K562 (cell line): ENCODE results near the gene ALG8. TPM values are rescaled to one million over a fixed set of nuclear protein-coding genes. Genes with fewer than 3 reads are reported as not detected.
A peak's percentile ranks its signal among the peaks of the same experiment; 100 is the strongest.

Source experiments
- ARID1B ChIP-seq: fragments of 450-650 bp; IDR thresholded peaks from 2 replicates; pipeline ENCODE4 v1.6.1; 2016; ENCODE audit warnings: antibody characterized with exemption, mild to moderate bottlenecking, inconsistent platforms
- EP300 ChIP-seq: IDR thresholded peaks from 2 replicates; pipeline ENCODE4 v1.6.1; 2012; ENCODE audit warnings: low read length, improper control_type of control experiment
- ETV5 ChIP-seq: sonication (generic); formaldehyde crosslinking; IDR thresholded peaks from 2 replicates; pipeline ENCODE4 v1.4.0; 2020; ENCODE audit warnings: low read depth, mild to moderate bottlenecking, missing genetic modification reagents
- EZH2 ChIP-seq: IDR thresholded peaks from 2 replicates; pipeline ENCODE4 v1.6.1; 2012; ENCODE audit warnings: low read depth, mild to moderate bottlenecking, inconsistent platforms, low read length, borderline replicate concordance
- FOXJ2 ChIP-seq: fragments of 200-800 bp; sonication (Bioruptor generic); IDR thresholded peaks from 2 replicates; pipeline ENCODE4 v1.6.1; 2016; ENCODE audit warnings: missing genetic modification characterization, missing compliant biosample characterization
- GATAD2B ChIP-seq: fragments of 450-650 bp; IDR thresholded peaks from 2 replicates; pipeline ENCODE4 v1.6.1; 2017; ENCODE audit warnings: mild to moderate bottlenecking, borderline replicate concordance
- KHSRP ChIP-seq: fragments of 450-650 bp; IDR thresholded peaks from 2 replicates; pipeline ENCODE4 v1.6.1; 2017
- MYC ChIP-seq, 2 experiments: fragments of 250-450 bp in 1 of 2; sonication (Bioruptor Pico) in 1 of 2; IDR thresholded peaks; 2 replicates each; pipeline versions ENCODE4 v1.5.1 to v1.6.1; 2012 to 2021; ENCODE audit warnings: low read depth in 2 of 2, borderline replicate concordance in 1 of 2, improper control_type of control experiment in 1 of 2, low read length in 1 of 2, mild to moderate bottlenecking in 1 of 2, moderate library complexity in 1 of 2
- NR4A1 ChIP-seq, 2 experiments: fragments of 250-450 bp in 1 of 2; fragments of 450-650 bp in 1 of 2; sonication (Bioruptor Pico) in 1 of 2; IDR thresholded peaks; 2 replicates each; pipeline versions ENCODE4 v1.4.0 to v1.6.1; 2016 to 2020; ENCODE audit warnings: mild to moderate bottlenecking in 2 of 2, missing compliant biosample characterization in 1 of 2, missing genetic modification characterization in 1 of 2, moderate library complexity in 1 of 2
- POLR2H ChIP-seq: IDR thresholded peaks from 2 replicates; pipeline ENCODE4 v1.6.1; 2016; ENCODE audit warnings: missing genetic modification characterization, low read depth, mild to moderate bottlenecking, control low read depth, missing compliant biosample characterization, moderate library complexity
- RAD51 ChIP-seq: fragments of 450-650 bp; IDR thresholded peaks from 2 replicates; pipeline ENCODE4 v1.7.1; 2016; ENCODE audit warnings: low read depth, mild to moderate bottlenecking, borderline replicate concordance
- SMAD3 ChIP-seq: fragments of 450-650 bp; formaldehyde crosslinking; conservative IDR thresholded peaks from 2 replicates; pipeline ENCODE4 v1.4.0; 2020; ENCODE audit warnings: mild to moderate bottlenecking
- TCF15 ChIP-seq: fragments of 250-450 bp; sonication (Bioruptor Pico); IDR thresholded peaks from 2 replicates; pipeline ENCODE4 v1.8.0; 2022; ENCODE audit warnings: moderate library complexity, mild to moderate bottlenecking, inconsistent platforms
- THRAP3 ChIP-seq: fragments of 450-650 bp; IDR thresholded peaks from 2 replicates; pipeline ENCODE4 v1.6.1; 2016; ENCODE audit warnings: mild to moderate bottlenecking, inconsistent platforms, borderline replicate concordance
- ZBTB26 ChIP-seq: fragments of 450-650 bp; formaldehyde crosslinking; IDR thresholded peaks from 2 replicates; pipeline ENCODE4 v1.4.0; 2022; ENCODE audit warnings: missing genetic modification characterization
- ZNF277 ChIP-seq: fragments of 250-450 bp; sonication (Bioruptor Pico); IDR thresholded peaks from 2 replicates; pipeline ENCODE4 v1.8.0; 2022; ENCODE audit warnings: inconsistent platforms, mild to moderate bottlenecking, moderate library complexity, borderline replicate concordance
- ZNF311 ChIP-seq: fragments of 250-450 bp; sonication (Bioruptor Pico); IDR thresholded peaks from 2 replicates; pipeline ENCODE4 v1.4.0; 2020; ENCODE audit warnings: mild to moderate bottlenecking, moderate library complexity
- polyA plus RNA-seq, 8 experiments: library from polyadenylated mRNA; depleted of rRNA in 4 of 8; stranded (reverse) in 5 of 8; unstranded in 3 of 8; fragments of >200 nt; fragmentation: Nextera tagmentation in 2 of 8; fragmentation: Illumina TruSeq in 1 of 8; extraction: Ambion mirVana in 2 of 8; extraction: Trizol in 1 of 8; gene quantifications; 2 replicates each; pipeline versions ENCODE4 v1.2.1 to v1.2.3, GENCODE V29; 2011 to 2014; ENCODE audit warnings: inconsistent platforms in 1 of 8, missing spikeins in 1 of 8
- total RNA-seq, 7 experiments: library from RNA; depleted of rRNA in 6 of 7; stranded (reverse); fragments of >200 nt in 6 of 7; fragmentation: Illumina TruSeq in 2 of 7; extraction: Trizol in 2 of 7; gene quantifications; 2 replicates each; pipeline versions ENCODE4 v1.2.1 to v1.2.3, GENCODE V29; 2011 to 2021; ENCODE audit warnings: low replicate concordance in 1 of 7

Gene ALG8
- total and polyA plus RNA-seq, 9 of the 15 experiments (the other 6 are each of a cell fraction or from before 2014, with no cell fraction given): 59.3 to 189 (median 106) TPM

- TF ChIP-seq ZNF277 (CRISPR knock-in tag) (no peak), MYC (IDR thresholded peaks at IDR 0.05; ENCODE audit: low read depth, low read length) (peak; percentile 65; the same call in 1 of the 2 replicates), MYC (CRISPR knock-in tag; IDR thresholded peaks at IDR 0.05; ENCODE audit: borderline replicate concordance, low read depth) (no peak), TCF15 (0 out of 2 replicates have a peak, but pooled peaks have one; percentile 34), THRAP3 (no peak), EZH2 (no peak), KHSRP (no peak), FOXJ2 (tag) (peak; percentile 25; the same call in 1 of the 2 replicates), ZNF311 (CRISPR knock-in tag) (peak; percentile 89), NR4A1 (CRISPR knock-in tag; IDR thresholded peaks at IDR 0.05) (no peak; the same call in 1 of the 2 replicates), NR4A1 (tag; IDR thresholded peaks at IDR 0.05) (peak; percentile 86; the same call in 1 of the 2 replicates), ARID1B (peak; percentile 46), RAD51 (peak; percentile 20; the same call in 1 of the 2 replicates), ZBTB26 (CRISPR knock-in tag) (no peak), POLR2H (tag) (peak; percentile 92), EP300 (peak; percentile 68; the same call in 1 of the 2 replicates), ETV5 (CRISPR knock-in tag) (no peak), GATAD2B (no peak), SMAD3 (CRISPR knock-in tag) (peak; percentile 71; the same call in 1 of the 2 replicates)
Observed at GRCh38 chr11:78050964-78051831, 88.2 kb downstream of the ALG8 start (continued).
